ENCODE measurements around the gene FER. TPM values are rescaled to one million over a fixed set of nuclear protein-coding genes. Genes with fewer than 3 reads are reported as not detected.

FER gene
- total RNA-seq, 1 experiment from 2014 or later, result 22.1 TPM

GRCh38 chr5:108898257-108898656 is 150.6 kb downstream of the FER start:
- CTCF ChIA-PET, result no interaction called here

GRCh38 chr5:108898707-108899106 is 151.0 kb downstream of the FER start:
- H3K4me3 ChIP-seq (ENCODE audit: low read depth in 2 of 2, low read length in 2 of 2), result no peak overlapping the region

More at GRCh38 chr5:108898257-108898656, 150.6 kb downstream of the FER start:
- Histone ChIP-seq H3K4me1 (ENCODE audit: control insufficient read depth, insufficient read depth, low read length) (peaks cover 5% of the 10 kb centered on the region; the same call in 1 of the 2 replicates), H3K27me3 (ENCODE audit: control insufficient read depth, insufficient read depth, low read length) (no peaks in the 10 kb centered on the region), H3K4me3 (ENCODE audit: low read depth in 2 of 2, low read length in 2 of 2) (no peak overlapping the region), H3K36me3 (ENCODE audit: control insufficient read depth, insufficient read depth, low read length) (no peaks in the 10 kb centered on the region), H3K27ac (ENCODE audit: low read length) (no peak overlapping the region), H3K9me3 (ENCODE audit: control insufficient read depth, insufficient read depth, low read depth, low read length) (no peaks in the 10 kb centered on the region)
- ATAC-seq, result no peak
- no TSS peak for BruUV-seq (replicated peaks)
- intact Hi-C loops (cut with micrococcal nuclease; ENCODE audit: unreplicated experiment), result no loop called here
- POLR2A ChIA-PET, result no interaction called here
- DNase-seq (ENCODE audit: low read depth, low spot score), result no peak
- TF ChIP-seq REST (IDR thresholded peaks at IDR 0.05; ENCODE audit: insufficient read depth in 1 of 2, low read depth in 2 of 2, low read length in 1 of 2) (no peak), TCF7L2 (IDR thresholded peaks at IDR 0.05; ENCODE audit: low read depth, low read length) (no peak), CTCF (IDR thresholded peaks at IDR 0.05) (no peak), SIN3A (IDR thresholded peaks at IDR 0.05; ENCODE audit: borderline replicate concordance, insufficient read depth, low read depth, low read length) (no peak), POLR2AphosphoS5 (IDR thresholded peaks at IDR 0.05; ENCODE audit: low read depth, low read length) (no peak)
- in situ Hi-C loops (cut with HindIII; ENCODE audit: low pct_unique_long_range_greater_than_20kb, low sequenced_read_pairs), result no loop called here

More at GRCh38 chr5:108898707-108899106, 151.0 kb downstream of the FER start:
- in situ Hi-C loops (cut with HindIII; ENCODE audit: low pct_unique_long_range_greater_than_20kb, low sequenced_read_pairs), result no loop called here
- CTCF ChIA-PET, result no interaction called here
- peaks cover 5% of the 10 kb centered on the region; the same call in 1 of the 2 replicates for H3K4me1 ChIP-seq (ENCODE audit: control insufficient read depth, insufficient read depth, low read length)
- BruUV-seq (replicated peaks), result no TSS peak
- no peak for DNase-seq (ENCODE audit: low read depth, low spot score)
- ATAC-seq, result no peak
- H3K27ac ChIP-seq (ENCODE audit: low read length), result no peak overlapping the region
- no peaks in the 10 kb centered on the region for H3K9me3 ChIP-seq (ENCODE audit: control insufficient read depth, insufficient read depth, low read depth, low read length)
- intact Hi-C loops (cut with micrococcal nuclease; ENCODE audit: unreplicated experiment), result no loop called here
- H3K27me3 ChIP-seq (ENCODE audit: control insufficient read depth, insufficient read depth, low read length), result no peaks in the 10 kb centered on the region
- no peaks in the 10 kb centered on the region for H3K36me3 ChIP-seq (ENCODE audit: control insufficient read depth, insufficient read depth, low read length)
- TF ChIP-seq REST (IDR thresholded peaks at IDR 0.05; ENCODE audit: insufficient read depth in 1 of 2, low read depth in 2 of 2, low read length in 1 of 2), result no peak
- TF ChIP-seq TCF7L2 (IDR thresholded peaks at IDR 0.05; ENCODE audit: low read depth, low read length), result no peak
- no peak for TF ChIP-seq POLR2AphosphoS5 (IDR thresholded peaks at IDR 0.05; ENCODE audit: low read depth, low read length)
- no peak for TF ChIP-seq CTCF (IDR thresholded peaks at IDR 0.05)
- POLR2A ChIA-PET, result no interaction called here

Measured in Panc1 (cell line).